NB4 (cell line): ENCODE data around the gene GLRX2.

ENCODE experiments used
- DNase-seq: peaks from one replicate; pipeline ENCODE4 v3.0.0; 2010; ENCODE audit warnings: low read depth
- H3K4me3 ChIP-seq: one replicate; pipeline ENCODE4 v1.5.1; 2011; ENCODE audit warnings: mild to moderate bottlenecking, low read depth, low read length, moderate library complexity
- MYC ChIP-seq: IDR thresholded peaks from 2 replicates; pipeline ENCODE4 v1.6.1; 2011; ENCODE audit warnings: low read depth, low read length
- POLR2A ChIP-seq: IDR thresholded peaks from 2 replicates; pipeline ENCODE4 v1.6.1; 2011; ENCODE audit warnings: mild to moderate bottlenecking; ENCODE audit not compliant: insufficient read length; ENCODE audit errors: extremely low read depth
- TF ChIP-seq, protein P1 (sequence below): IDR thresholded peaks from one replicate; pipeline ENCODE4 v1.5.1; 2012; ENCODE audit warnings: low read depth, low read length
- TF ChIP-seq, protein P2 (sequence below): IDR thresholded peaks from 2 replicates; pipeline ENCODE4 v1.6.1; 2011; ENCODE audit warnings: low read depth, low read length

Gene GLRX2

GRCh38 chr1:193094112-193094511, 11.1 kb downstream of the GLRX2 start:
- TF ChIP-seq, protein P1, sequence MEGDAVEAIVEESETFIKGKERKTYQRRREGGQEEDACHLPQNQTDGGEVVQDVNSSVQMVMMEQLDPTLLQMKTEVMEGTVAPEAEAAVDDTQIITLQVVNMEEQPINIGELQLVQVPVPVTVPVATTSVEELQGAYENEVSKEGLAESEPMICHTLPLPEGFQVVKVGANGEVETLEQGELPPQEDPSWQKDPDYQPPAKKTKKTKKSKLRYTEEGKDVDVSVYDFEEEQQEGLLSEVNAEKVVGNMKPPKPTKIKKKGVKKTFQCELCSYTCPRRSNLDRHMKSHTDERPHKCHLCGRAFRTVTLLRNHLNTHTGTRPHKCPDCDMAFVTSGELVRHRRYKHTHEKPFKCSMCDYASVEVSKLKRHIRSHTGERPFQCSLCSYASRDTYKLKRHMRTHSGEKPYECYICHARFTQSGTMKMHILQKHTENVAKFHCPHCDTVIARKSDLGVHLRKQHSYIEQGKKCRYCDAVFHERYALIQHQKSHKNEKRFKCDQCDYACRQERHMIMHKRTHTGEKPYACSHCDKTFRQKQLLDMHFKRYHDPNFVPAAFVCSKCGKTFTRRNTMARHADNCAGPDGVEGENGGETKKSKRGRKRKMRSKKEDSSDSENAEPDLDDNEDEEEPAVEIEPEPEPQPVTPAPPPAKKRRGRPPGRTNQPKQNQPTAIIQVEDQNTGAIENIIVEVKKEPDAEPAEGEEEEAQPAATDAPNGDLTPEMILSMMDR, result no peak
- TF ChIP-seq, protein P2, sequence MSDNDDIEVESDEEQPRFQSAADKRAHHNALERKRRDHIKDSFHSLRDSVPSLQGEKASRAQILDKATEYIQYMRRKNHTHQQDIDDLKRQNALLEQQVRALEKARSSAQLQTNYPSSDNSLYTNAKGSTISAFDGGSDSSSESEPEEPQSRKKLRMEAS, result no peak
- TF ChIP-seq MYC (no peak), POLR2A (no peak)
- no peak overlapping the region for H3K4me3 ChIP-seq
- DNase-seq, result peak; percentile 33

DNA sequence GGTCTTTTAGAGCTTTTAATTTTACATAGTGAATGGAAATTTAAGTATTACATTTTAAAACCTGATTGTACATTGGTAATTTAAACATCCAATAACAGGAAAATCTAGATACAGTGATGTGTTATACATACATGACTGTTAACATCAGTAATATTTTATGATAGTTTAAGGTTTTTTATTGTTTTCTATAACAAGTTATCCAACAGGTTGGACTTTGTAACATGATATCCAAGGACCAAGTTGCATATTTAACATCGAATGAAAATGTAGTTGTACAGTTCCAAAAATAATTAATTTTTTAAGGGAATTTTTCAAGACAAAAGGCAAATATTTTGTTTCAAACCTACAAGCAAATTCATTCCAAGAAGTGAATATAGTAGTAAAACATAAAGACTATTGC, 14.3 kb downstream of the GLRX2 start:
- TF ChIP-seq, protein P1, result no peak
- TF ChIP-seq, protein P2, result no peak
- TF ChIP-seq MYC, result no peak
- TF ChIP-seq POLR2A, result no peak
- H3K4me3 ChIP-seq, result no peak overlapping the region
- DNase-seq, result no peak

DNA sequence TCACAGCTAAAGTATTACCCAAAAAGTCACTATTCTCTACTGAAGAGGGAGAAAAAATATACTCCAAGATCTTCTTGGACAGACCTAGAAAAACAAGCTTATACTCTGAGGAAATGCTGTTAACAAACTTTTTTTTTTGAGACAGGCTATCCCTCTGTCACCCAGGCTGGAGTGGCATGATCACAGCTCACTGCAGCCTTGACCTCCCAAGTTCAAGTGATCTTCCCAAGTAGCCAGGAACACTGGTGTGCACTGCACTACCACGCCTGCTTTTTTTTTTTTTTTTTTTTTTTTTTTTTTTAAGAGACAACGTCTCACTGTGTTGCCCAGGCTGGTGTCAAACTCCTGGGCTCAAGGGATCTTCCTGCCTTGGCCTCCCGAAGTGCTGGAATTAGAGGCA, 17.3 kb downstream of the GLRX2 start:
- no peak overlapping the region for H3K4me3 ChIP-seq
- DNase-seq, result no peak
- TF ChIP-seq, protein P1, result no peak
- no peak for TF ChIP-seq POLR2A
- TF ChIP-seq, protein P2, result no peak
- no peak for TF ChIP-seq MYC

DNA sequence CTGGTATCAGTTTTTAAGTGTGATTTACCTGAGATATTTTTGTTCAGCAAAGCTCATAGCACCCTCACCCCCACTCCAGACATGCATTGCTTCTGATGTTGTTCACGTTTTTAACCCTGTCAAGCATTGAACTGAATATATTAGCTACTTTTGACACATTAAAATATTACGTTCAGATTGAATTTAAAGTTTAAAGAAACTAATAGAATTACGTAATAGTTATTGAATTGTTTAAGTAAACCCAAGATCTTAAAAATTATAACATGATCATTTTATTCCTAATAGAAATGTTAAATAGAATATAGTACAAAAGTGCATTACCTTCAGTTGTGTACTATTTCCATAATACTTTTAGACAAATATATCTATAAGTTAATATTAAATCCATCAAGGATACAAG, 18.9 kb downstream of the GLRX2 start:
- DNase-seq, result no peak
- TF ChIP-seq, protein P2, result no peak
- TF ChIP-seq POLR2A (no peak), MYC (no peak)
- TF ChIP-seq, protein P1, result no peak
- no peak overlapping the region for H3K4me3 ChIP-seq

GRCh38 chr1:193085263-193085662, 20.0 kb downstream of the GLRX2 start:
- TF ChIP-seq, protein P1, result no peak
- TF ChIP-seq POLR2A (no peak), MYC (no peak)
- TF ChIP-seq, protein P2, result no peak
- DNase-seq, result no peak
- no peak overlapping the region for H3K4me3 ChIP-seq
